Hematopoietic multipotent progenitor cell treated with erythropoietin and hydrocortisone succinate and interleukin-3 and kit ligand, for 15 days (in vitro differentiated cells): ENCODE results near the gene ARHGAP24.
"Not testable (repeated sequence)": the region's sequence is repeated elsewhere in the genome, so short reads cannot be mapped to it uniquely, and the experiment has no call there.

Source experiments
- DNase-seq: peaks from one replicate; pipeline ENCODE4 v3.0.0-alpha.2; 2015; ENCODE audit warnings: low spot score

ARHGAP24 gene

DNA sequence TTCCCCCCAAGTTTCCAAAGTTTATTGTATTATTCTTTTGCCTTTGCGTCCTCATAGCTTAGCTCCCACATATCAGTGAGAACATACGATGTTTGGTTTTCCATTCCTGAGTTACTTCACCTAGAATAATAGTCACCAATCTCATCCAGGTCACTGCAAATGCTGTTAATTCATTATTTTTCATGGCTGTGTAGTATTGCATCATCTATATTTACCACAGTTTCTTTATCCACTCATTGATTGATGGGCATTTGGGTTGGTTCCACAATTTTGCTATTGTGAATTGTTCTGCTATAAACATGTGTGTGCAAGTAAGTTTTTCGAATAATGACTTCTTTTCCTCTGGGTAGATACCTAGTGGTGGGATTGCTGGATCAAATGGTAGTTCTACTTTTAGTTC lies 43.6 kb downstream of the ARHGAP24 start:
- DNase-seq, result not testable (repeated sequence)

DNA sequence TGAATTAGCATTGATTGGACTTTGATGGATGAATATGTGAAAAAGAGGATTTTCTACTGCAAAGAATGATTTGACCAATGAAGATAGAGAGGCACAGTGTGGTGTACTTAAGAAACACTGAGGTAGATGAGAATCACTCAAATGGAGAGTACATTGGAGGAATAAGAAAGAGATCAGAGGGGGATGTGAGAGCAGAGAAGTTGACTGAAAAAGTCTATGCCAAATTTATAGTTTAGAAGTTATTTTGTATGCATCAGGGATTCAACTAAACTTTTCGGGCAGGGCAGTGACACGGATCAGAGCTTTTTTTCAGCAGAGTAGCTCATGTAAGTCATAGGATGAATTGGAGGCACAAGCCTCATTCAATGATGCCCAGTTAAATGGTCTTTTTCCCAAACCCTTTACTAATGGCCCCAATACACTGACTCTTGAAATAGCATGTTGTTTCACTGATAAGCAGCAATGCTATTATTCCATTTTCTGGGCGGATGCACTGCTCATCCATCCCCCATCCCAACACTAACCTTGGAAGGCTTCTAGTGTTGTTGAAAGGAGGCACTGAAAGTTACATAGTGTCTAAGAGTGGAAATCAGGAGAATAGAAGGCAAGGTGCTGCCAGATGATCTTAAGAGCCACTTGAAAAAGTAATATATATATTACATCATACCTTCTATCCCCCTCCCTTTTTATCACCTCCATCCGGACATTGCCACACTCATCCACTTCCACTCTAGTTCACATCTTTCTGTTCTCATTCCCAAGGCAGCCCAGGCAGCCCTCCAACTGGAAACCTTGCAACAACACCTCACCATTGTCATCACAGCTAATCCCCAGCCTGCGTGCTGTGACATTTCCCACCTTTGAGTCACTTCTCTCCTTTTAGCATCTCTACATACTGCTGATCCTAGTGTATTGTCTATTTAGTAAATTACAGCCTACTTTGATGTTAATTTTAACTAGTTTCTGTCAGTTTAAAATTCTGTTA lies 46.1 kb downstream of the ARHGAP24 start:
- no peak for DNase-seq

DNA sequence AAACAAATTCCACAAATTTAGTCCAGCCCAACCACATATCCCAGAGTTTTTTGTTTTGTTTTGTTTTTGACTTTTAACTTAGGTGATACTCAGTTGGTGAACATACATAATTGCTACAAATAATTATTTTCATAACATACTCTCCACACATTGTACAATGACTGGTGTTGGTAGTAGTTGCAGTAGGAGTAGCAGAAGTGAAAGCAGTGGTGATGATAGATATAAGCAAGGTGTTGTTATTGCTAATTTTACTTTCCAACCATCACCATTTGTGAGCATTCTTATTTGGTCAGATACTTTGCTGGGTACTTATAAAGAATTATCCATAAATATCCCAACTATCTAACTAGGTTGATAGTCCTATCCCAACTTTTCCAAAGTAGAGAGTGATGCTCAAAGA lies 47.3 kb downstream of the ARHGAP24 start:
- no peak for DNase-seq

DNA sequence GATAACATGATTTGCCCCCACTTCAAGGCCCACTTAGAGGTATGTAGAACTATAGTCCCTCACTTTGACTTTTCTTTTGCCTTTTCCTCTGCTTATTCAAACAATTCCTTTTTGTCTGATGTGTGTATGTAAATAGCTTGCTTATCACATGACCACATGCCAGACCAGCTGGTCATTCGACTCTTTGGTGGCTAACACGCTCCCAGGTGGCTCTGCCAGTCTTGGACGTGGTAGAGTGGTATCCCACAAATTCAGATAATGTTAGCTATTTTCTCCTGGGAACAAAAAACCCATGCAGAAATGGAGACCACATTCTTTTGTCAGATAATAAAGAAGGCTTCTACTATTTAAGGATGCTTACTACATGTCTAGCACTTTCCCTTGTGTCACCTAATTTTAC lies 47.9 kb downstream of the ARHGAP24 start:
- no peak for DNase-seq

DNA sequence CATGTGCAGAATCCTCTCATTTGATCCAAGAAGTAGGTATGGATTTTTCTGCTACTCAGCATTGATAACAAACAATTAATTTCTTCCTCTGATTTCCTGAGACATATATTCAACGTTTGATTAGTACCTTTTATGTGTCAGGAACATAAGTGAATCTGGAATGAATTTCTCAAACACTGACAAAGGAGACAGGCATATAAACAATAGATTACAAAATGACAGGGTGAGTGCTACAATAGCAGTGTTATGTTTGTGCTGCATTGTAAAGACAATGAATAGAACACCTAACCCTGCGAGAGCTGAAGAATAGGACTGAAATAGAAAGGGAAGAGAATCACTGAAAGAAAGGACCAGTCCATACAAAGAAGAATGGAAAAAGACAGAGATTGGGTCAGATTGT lies 52.9 kb downstream of the ARHGAP24 start:
- no peak for DNase-seq

DNA sequence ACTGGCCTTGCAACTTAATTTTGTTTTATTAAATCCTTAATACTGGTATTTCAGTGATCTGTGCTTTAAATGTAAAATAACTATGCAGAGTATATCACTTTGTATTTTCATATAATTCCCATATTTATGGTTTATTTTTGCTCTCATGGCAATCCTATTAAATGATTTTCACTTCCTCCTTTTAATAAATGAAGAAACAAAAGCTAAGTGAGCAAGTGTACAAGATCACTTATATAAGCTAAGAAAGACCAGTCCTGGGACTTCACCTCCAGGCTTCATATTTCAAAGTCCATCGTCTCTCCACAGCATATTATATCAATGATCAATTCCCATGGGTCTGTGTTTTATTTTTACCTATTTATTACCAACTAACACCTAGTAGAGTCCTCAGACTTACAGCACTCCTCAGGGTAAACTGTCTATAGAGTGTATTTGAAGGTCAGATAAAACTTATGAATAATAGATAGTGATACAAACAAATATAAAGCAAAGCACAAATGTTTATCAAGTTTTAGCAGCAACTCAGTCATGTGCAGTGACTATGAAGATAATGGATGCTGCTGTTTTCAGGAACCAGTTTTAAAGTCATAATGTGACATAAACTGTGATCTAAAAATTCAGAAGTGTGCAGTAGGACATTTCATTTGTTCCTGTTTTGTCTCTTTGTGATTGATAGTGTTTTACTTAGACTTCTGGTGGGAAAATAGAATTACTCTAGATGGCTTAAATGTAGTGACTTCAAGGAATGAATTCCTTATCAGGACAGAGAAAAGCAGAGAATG lies 56.8 kb downstream of the ARHGAP24 start:
- DNase-seq, result no peak

DNA sequence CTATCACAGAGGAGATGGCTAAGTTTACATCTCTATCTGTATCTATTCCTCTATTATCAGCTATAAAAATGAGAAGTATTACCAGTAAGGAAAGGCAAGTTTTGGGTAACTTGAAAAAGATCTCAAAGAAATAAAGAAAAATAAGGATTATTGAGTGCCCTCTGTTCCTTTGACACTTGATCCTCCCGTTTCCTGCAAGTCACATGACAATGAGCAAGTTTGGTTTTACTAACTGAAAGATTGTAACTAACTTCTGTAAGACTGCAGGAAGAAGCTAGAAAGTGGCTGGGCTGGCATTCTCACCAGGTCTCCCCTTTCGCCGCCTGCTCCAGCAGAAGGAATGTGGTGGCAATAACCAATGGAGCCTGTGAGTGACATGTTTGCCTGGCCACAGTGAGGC lies 59.2 kb downstream of the ARHGAP24 start:
- no peak for DNase-seq

DNA sequence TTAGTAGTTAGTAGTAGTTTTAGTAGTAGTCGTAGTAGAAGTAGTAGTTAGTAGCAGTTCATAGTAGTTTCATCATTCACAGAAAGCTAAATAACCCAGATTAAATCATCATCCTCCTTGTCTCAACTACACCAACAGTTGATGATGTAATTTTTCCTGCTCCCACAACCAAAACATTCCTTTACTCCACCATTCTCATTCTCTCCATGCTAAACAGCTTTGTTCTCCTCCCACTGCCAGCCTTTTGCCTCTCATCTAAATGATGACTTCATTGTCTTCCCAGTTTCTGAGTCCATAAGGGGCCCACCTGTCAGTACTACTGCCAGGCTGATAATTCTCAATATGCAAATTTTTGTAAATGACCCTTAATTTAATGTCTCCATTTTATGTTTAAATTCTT lies 68.9 kb downstream of the ARHGAP24 start:
- no peak for DNase-seq

DNA sequence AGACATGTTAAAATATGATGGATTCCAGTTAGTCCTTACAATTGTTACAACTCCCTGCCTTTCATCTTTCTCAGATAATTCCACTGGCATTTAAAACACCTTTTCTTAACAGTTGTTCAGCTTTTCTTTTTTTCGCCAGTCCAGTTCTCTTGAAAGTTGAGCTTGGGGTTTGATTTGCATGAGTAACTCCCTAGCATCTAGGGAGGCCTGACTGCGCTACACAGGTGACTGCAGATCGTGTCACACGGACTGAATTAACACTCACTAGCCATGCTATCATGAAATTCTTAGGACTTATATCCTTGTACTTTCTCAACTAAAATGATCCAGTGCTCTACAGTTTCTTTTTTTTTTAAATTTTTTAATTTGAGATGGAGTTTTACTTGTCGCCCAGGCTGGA lies 69.8 kb downstream of the ARHGAP24 start:
- DNase-seq, result no peak

DNA sequence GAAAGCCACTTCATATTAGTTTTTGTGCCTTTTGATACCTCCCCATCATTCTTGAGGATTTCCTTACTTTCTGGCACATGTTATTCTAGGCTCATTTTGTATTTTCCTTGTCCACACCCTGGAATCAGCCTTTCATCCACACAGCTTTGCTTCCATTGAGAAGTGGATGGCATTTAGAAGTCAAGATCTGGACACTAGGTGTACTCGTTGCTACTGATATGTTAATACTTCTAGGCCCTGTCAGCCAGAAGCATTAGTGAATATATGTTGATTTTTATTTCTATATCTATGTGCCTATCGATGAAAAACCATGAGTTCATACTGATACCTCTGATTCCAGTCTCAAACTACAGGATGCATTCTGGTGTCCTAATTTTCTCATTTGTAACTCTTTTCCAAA lies 73.2 kb downstream of the ARHGAP24 start:
- DNase-seq, result no peak

DNA sequence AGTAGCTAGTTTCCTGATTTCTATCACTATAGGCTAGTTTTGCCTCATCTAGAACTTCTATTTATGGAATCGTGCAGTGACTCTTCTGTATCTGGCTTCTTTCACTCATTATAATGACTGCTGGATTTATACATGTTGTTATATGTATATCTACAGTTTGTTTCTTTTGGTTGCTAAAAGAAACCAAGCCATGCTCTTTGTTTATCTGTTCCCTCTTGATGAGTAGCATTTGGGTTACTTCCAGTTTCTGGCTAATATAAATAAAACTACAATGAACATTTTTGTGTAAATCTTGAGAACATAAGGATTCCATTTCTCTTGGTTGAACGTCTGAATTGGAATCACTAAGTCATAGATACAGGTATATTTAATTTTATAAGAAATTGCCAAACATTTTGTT lies 73.9 kb downstream of the ARHGAP24 start:
- no peak for DNase-seq

DNA sequence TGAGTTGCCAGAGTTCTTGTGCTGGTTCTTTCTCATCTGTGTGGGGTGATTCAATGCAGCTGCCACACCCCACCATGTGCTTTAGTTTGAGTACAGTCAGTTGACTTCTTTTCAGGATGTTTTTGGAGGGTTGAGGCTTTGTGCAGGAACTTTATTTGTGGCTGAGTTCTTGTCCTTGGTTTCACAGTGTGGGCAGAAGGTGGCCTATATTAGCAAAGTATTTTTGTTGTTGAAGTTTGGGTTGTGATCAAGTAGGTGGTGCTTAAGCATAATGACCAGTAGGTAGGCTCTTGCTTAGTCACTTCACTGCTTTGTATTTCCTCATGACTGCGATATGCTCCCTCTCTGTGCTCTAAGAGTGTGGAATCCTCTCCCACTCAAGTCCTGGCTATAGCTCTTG lies 80.3 kb downstream of the ARHGAP24 start:
- DNase-seq, result no peak

DNA sequence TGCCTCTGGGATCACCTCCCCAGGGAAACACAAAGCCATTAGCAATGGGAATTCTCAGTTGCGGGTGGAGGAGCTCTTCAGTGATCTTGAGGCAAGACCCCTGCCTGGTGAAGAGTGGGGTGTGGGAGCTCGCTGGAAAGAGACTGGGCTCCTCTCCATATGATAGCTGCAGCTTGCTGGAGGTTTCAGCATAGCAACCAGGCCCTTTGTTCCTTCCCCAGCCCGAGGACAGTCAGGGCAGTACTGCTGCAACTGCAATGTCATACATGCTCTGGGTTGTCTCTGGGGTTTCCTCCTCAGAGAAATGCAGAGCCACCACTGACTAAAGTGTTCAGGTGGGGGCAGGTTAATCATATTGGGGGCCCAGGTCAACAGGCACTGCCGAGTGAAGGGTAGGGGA lies 81.3 kb downstream of the ARHGAP24 start:
- no peak for DNase-seq

DNA sequence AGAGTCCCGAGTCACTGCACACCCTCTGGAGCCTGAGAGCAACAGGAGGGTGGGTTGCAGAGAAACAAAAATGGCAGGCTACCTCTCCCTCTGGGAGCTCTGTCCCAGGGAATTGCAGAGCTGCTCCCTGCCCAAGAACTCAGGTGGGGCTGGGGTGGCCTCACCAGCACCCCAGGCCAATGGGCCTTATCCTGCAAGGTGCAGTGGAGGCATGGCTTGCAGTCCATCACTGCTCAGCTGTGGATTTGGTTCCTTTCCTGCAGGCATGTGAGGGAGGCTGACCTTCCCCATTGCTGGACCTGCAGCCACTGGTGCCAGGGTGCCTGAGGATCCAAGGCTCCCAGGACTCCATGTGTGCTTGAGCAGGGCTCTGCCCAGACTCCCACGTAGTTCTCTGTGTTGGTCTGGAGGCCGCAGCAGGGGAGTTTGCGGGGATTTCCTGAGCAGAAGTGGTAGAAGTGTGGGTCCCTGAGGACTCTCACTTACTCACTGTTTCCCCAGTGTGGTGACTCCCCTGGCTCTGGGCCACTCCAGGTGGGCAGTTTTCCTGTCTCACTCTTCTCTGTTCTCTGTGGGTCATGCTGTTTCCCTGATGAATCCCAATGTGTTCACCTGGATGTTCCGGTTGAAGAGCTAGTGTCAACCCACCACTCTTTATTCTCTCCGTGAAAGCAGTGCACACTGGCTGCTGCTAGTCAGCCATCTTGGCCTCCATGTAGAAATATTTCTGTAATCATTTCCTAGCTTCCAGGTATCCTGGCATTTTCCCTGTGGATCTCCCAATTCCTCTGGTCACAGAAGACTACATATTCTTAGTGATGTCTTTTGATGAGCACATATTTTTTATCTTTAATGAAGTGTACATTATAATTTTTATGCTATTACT lies 82.3 kb downstream of the ARHGAP24 start:
- DNase-seq, result no peak

DNA sequence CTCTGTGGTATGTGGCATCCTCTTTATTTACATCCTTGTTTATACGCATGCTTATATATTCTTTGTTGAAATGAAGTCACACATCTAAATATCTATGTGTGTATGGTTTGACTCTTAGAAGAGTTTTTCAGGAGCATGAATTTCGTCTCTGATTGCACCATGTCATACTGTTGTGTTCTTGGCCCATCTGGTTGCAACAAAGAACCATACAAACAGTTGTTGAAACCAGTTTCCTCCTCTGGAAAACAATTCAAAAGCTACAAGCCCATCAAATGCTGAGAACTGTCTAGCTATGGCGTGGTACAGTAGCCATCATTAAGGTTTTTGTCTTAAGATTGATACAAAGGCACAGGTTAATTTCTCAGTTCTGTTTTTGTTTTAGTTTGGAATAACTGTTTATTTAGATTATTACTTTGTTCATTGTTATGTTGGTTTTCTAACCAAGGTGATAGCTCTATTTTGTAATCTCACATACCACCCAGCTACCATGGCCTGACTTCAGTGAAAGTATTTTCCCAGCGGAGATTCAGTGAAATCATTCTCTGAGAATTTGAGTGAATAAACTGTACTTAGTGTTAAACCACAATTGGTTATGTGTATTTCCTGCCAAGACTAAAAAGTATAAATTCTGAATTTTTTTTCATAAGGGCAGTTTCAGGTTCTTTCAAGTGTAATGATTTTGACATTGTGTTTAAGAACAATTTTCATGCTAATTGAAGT lies 91.0 kb downstream of the ARHGAP24 start:
- DNase-seq, result no peak

DNA sequence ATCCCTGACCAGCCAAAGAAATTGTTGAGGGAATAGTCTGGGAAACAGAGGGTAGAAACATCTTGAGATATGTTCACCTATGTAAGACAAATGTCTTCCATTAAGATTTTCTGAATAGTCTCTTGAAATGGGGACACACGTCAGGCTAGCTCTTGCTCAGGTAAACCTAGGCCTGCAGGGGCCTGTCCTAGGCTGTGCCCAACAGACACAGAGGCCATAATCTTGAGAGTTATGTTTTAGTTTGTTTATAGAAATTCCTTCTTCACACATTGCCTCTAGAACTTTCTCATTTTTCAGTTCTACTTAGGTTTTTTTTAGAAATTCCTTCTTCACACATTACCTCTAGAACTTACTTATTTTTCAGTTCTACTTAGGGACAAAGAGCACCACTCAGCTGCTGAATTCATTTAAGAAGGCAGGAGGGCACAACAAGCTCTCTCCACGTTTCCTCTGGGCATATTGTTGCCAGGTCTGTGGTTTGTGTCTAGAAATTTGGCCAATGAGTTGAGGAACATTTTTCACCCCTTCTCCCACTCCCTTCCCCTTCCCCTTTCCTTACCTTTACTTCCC lies 94.9 kb downstream of the ARHGAP24 start:
- DNase-seq, result no peak

DNA sequence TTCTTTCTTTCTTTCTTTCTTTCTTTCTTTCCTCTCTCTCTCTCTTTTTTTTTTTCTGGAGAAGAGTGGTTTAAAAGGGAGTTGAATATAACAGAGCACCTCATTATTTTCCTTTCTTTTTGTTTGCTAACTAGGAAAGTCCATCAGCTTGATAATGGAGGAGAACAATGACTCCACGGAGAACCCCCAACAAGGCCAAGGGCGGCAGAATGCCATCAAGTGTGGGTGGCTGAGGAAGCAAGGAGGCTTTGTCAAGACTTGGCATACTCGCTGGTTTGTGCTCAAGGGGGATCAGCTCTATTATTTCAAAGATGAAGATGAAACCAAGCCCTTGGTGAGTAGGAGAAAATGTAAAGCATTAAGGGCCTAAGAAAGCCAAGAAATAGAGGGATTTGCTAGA lies 95.4 kb downstream of the ARHGAP24 start:
- no peak for DNase-seq

DNA sequence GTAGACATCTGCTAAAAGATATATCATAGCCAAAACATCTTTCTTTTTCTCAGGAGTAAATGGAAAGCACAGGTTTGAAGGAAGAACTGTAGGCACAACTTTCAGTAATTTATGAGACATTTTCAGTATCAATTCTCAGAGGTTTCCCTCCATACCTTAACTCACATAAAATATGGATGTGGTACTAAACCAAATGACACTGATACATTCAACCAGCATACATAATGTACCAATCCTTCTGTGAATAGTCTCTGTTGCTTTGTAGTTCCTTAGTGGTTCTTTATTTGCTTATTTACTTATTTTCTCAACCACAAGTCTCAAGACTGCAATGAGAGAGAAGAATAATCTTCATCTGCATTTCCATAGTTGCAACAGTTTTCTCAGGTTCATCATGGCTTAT lies 96.1 kb downstream of the ARHGAP24 start:
- no peak for DNase-seq

DNA sequence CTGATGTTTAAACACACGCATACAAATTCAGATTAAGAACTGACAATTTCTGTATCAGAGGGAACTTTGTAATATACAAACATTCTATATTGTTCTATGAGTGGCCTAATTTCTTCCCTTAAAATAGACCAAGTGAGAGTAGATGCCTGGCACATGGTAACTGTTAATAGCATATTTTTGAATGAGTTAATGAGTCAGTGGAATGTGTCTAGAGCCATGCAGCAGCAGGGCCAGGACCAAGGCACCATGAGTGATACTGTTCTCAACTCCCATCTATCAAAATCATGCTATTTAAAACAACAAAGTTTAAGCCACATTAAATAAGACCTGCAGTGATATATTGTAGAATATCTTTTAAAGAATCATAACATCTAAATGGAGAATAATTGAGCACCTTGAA lies 98.3 kb downstream of the ARHGAP24 start:
- DNase-seq, result no peak

DNA sequence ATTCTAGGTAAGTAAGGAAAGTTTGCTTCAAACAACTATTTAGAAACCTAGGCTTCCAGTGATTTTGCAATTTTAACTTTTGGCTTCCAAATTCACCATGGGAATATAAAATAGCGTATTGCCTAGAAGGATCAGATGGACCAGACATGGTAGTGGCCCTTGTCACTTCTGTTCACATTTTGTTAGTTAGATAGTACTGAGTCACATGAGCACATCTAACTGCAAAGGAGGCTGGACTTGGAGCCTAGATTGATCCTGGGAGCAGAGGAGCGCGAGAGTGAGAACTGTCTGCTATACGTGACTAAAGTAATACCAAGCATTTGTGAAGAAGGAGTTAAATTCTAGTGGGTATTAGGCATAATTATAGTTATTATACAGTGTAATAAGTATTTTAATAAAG lies 102.4 kb downstream of the ARHGAP24 start:
- no peak for DNase-seq

DNA sequence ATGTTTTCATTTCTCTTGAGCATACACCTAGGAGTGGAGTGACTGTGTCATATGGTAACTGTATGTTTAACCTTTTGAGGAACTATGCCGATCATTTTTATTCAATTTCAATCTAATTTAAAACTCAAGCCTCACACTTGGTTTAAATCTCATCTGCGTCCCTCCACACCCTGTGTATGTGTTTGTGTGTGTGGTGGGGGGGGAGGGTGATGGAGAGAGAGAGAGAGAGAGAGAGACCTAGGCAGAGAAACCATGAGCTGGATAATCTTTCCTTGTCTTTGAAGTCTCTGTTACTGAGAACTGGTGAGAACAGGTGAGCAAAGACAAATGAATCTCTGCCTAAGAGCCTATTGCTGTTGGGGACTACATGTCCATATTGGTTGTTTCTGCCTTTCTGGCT lies 105.0 kb downstream of the ARHGAP24 start:
- DNase-seq, result no peak
